Liver (tissue), 3 donors: ENCODE data around the gene PLXNB1.

Source experiments
- EGR1 ChIP-seq, 2 donors: IDR thresholded peaks; 2 replicates each; pipeline ENCODE4 v1.6.1; 2016 to 2018; ENCODE audit warnings: antibody characterized with exemption in 2 of 2, low read depth in 2 of 2
- FOXA1 ChIP-seq: IDR thresholded peaks from 2 replicates; pipeline ENCODE4 v1.6.1; 2016; ENCODE audit warnings: antibody characterized with exemption
- GABPA ChIP-seq, 2 donors: IDR thresholded peaks in 1 of 2; conservative IDR thresholded peaks in 1 of 2; 2 replicates each; pipeline ENCODE4 v1.6.1; 2016; ENCODE audit warnings: antibody characterized with exemption in 2 of 2, mild to moderate bottlenecking in 1 of 2, moderate library complexity in 1 of 2
- HNF4A ChIP-seq, 2 donors: conservative IDR thresholded peaks; 2 replicates each; pipeline ENCODE4 v1.6.1; 2016; ENCODE audit warnings: antibody characterized with exemption in 2 of 2, mild to moderate bottlenecking in 2 of 2
- HNF4G ChIP-seq: IDR thresholded peaks from 2 replicates; pipeline ENCODE4 v1.6.1; 2016; ENCODE audit warnings: antibody characterized with exemption
- JUND ChIP-seq, 2 donors: IDR thresholded peaks; 2 replicates each; pipeline ENCODE4 v1.6.1; 2016; ENCODE audit warnings: antibody characterized with exemption in 2 of 2
- RAD21 ChIP-seq, 2 donors: IDR thresholded peaks; 2 replicates each; pipeline ENCODE4 v1.6.1; 2016; ENCODE audit warnings: antibody characterized with exemption in 2 of 2, mild to moderate bottlenecking in 2 of 2
- TAF1 ChIP-seq: conservative IDR thresholded peaks from 2 replicates; pipeline ENCODE4 v1.6.1; 2016; ENCODE audit warnings: antibody characterized with exemption, mild to moderate bottlenecking
- YY1 ChIP-seq: IDR thresholded peaks from 2 replicates; pipeline ENCODE4 v1.6.1; 2016; ENCODE audit warnings: antibody characterized with exemption, mild to moderate bottlenecking
- TF ChIP-seq, protein P1 (sequence below): IDR thresholded peaks from 2 replicates; pipeline ENCODE4 v1.6.1; 2016; ENCODE audit warnings: antibody characterized with exemption, mild to moderate bottlenecking
- TF ChIP-seq, protein P2 (sequence below): fragments of 150-350 bp; IDR thresholded peaks from 2 replicates; pipeline ENCODE4 v1.5.1; 2017; ENCODE audit warnings: improper control_type of control experiment, low read depth, low read length; ENCODE audit not compliant: missing input control
- TF ChIP-seq, protein P3 (sequence below): IDR thresholded peaks from 2 replicates; pipeline ENCODE4 v1.6.1; 2016; ENCODE audit warnings: antibody characterized with exemption
- TF ChIP-seq, protein P4 (sequence below): IDR thresholded peaks from 2 replicates; pipeline ENCODE4 v1.6.1; 2016; ENCODE audit warnings: antibody characterized with exemption
- donor health status: healthy.
- donor health status: healthy.

DNA sequence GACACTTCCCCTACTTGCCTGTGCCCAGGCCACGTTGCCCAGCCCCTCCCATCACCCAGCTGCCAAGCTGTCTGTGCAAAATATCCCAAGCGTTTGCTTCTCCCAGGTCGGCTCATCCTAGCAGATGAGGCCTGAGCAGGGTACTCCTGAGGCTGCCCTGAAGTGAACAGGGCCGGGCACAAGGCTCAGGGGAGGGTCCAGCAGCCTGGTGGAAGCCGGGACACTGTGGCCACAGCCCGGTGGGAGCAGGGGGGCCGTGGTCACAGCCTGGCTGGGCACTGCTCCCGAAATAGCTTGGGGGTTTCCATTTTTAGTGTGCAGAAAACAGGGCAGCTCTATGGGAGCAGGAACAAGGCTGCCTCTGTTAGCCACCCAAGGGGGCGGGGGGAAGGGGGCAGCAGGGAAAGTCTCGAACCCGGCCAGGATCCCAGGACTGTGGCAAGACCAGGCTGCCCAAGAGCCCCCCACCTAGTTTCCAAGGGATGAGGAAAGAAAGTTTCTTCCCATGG lies 3.4 kb downstream of the PLXNB1 start:
- TF ChIP-seq, protein P1, sequence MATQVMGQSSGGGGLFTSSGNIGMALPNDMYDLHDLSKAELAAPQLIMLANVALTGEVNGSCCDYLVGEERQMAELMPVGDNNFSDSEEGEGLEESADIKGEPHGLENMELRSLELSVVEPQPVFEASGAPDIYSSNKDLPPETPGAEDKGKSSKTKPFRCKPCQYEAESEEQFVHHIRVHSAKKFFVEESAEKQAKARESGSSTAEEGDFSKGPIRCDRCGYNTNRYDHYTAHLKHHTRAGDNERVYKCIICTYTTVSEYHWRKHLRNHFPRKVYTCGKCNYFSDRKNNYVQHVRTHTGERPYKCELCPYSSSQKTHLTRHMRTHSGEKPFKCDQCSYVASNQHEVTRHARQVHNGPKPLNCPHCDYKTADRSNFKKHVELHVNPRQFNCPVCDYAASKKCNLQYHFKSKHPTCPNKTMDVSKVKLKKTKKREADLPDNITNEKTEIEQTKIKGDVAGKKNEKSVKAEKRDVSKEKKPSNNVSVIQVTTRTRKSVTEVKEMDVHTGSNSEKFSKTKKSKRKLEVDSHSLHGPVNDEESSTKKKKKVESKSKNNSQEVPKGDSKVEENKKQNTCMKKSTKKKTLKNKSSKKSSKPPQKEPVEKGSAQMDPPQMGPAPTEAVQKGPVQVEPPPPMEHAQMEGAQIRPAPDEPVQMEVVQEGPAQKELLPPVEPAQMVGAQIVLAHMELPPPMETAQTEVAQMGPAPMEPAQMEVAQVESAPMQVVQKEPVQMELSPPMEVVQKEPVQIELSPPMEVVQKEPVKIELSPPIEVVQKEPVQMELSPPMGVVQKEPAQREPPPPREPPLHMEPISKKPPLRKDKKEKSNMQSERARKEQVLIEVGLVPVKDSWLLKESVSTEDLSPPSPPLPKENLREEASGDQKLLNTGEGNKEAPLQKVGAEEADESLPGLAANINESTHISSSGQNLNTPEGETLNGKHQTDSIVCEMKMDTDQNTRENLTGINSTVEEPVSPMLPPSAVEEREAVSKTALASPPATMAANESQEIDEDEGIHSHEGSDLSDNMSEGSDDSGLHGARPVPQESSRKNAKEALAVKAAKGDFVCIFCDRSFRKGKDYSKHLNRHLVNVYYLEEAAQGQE: no peak
- TF ChIP-seq, protein P2, sequence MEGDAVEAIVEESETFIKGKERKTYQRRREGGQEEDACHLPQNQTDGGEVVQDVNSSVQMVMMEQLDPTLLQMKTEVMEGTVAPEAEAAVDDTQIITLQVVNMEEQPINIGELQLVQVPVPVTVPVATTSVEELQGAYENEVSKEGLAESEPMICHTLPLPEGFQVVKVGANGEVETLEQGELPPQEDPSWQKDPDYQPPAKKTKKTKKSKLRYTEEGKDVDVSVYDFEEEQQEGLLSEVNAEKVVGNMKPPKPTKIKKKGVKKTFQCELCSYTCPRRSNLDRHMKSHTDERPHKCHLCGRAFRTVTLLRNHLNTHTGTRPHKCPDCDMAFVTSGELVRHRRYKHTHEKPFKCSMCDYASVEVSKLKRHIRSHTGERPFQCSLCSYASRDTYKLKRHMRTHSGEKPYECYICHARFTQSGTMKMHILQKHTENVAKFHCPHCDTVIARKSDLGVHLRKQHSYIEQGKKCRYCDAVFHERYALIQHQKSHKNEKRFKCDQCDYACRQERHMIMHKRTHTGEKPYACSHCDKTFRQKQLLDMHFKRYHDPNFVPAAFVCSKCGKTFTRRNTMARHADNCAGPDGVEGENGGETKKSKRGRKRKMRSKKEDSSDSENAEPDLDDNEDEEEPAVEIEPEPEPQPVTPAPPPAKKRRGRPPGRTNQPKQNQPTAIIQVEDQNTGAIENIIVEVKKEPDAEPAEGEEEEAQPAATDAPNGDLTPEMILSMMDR: no peak
- TF ChIP-seq, protein P3, sequence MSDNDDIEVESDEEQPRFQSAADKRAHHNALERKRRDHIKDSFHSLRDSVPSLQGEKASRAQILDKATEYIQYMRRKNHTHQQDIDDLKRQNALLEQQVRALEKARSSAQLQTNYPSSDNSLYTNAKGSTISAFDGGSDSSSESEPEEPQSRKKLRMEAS: no peak
- TF ChIP-seq YY1 (no peak), TAF1 (no peak), RAD21 (IDR thresholded peaks at IDR 0.05) (no peak), GABPA (IDR thresholded peaks at IDR 0.05 in 1 of 2, conservative IDR thresholded peaks at IDR 0.05 in 1 of 2) (no peak), JUND (IDR thresholded peaks at IDR 0.05) (no peak), EGR1 (IDR thresholded peaks at IDR 0.05; ENCODE audit: low read depth in 2 of 2) (no peak), FOXA1 (no peak), HNF4G (no peak), HNF4A (conservative IDR thresholded peaks at IDR 0.05) (no peak)
- TF ChIP-seq, protein P4, sequence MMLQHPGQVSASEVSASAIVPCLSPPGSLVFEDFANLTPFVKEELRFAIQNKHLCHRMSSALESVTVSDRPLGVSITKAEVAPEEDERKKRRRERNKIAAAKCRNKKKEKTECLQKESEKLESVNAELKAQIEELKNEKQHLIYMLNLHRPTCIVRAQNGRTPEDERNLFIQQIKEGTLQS: no peak
